ENCODE measurements around the gene GRIPAP1. TPM values are rescaled to one million over a fixed set of nuclear protein-coding genes. Genes with fewer than 3 reads are reported as not detected.

Gene GRIPAP1
- total and polyA plus RNA-seq, 2 donors (not counting 3 experiments of a cell fraction or from before 2014, with no cell fraction given): 25.3 to 49.4 TPM

- Histone ChIP-seq H2AFZ (ENCODE audit: low read depth, low read length) (no peak overlapping the region), H3K4me1 (ENCODE audit: control insufficient read depth, extremely low read depth, insufficient read depth, low read length) (peaks cover 33% of the 10 kb centered on the region), H3K79me2 (ENCODE audit: control insufficient read depth, insufficient read depth, low read length) (peaks cover 29% of the 10 kb centered on the region), H3K4me3 (replicated peaks in 1 of 3; ENCODE audit: insufficient read depth in 1 of 3, low read depth in 1 of 3, low read length in 3 of 3) (peak overlapping the region; percentile 66 to 86 (median 70)), H3K27ac (ENCODE audit: insufficient read depth, low read depth, low read length) (peak overlapping the region; percentile 86), H3K9ac (replicated peaks; ENCODE audit: extremely low read depth, insufficient read depth, low read length) (peak overlapping the region; percentile 80), H3K36me3 (ENCODE audit: control insufficient read depth in 2 of 2, extremely low read depth in 1 of 2, insufficient read depth in 2 of 2, low read length in 2 of 2) (peaks cover 3 to 8% of the 10 kb centered on the region in 2 experiments), H3K9me1 (replicated peaks; ENCODE audit: control insufficient read depth, extremely low read depth, insufficient read depth, low read length) (no peaks in the 10 kb centered on the region), H3K9me3 (replicated peaks; ENCODE audit: control insufficient read depth, insufficient read depth, low read length) (no peaks in the 10 kb centered on the region), H3K27me3 (ENCODE audit: control insufficient read depth in 2 of 2, insufficient read depth in 2 of 2, low read length in 2 of 2) (no peaks in the 10 kb centered on the region), H3K4me2 (ENCODE audit: insufficient read depth, low read length) (peak overlapping the region; percentile 61), H4K20me1 (replicated peaks; ENCODE audit: control insufficient read depth, extremely low read depth, insufficient read depth, low read length) (no peaks in the 10 kb centered on the region)
- TSS peak; percentile 60 for BruUV-seq (replicated peaks)
- FAIRE-seq: no peak
- no peak for DNase-seq (ENCODE audit: low read depth, low spot score)
- TF ChIP-seq POLR2AphosphoS5 (IDR thresholded peaks at IDR 0.05; ENCODE audit: insufficient read depth, low read depth, low read length) (no peak), EZH2 (IDR thresholded peaks at IDR 0.05; ENCODE audit: borderline replicate concordance, low read depth, low read length, severe bottlenecking) (no peak), CTCF (IDR thresholded peaks at IDR 0.05; ENCODE audit: extremely low read depth in 1 of 2, insufficient read depth in 1 of 2, low read depth in 1 of 2, low read length in 2 of 2) (no peak), MAX (IDR thresholded peaks at IDR 0.05; ENCODE audit: insufficient read depth, insufficient read length) (no peak), MYC (IDR thresholded peaks at IDR 0.05; ENCODE audit: low read depth, low read length) (no peak)
- CTCF ChIA-PET: interaction anchor here (1.6 to 3.3 kb wide), 3 partner anchors 20 to 71 kb away, joined by 5 to 17 read pairs (median 8); partner anchors contain the start of gene KCND1
- dilution Hi-C loops (cut with MboI; ENCODE audit: extremely low pct_ligation_motif_present, low sequenced_read_pairs): no loop called here
- POLR2A ChIA-PET: interaction anchor here (0.6 to 1.4 kb wide), 3 partner anchors 10 to 95 kb away, joined by 5 to 8 read pairs (median 5); no protein-coding TSS in a partner anchor
- intact Hi-C loops (cut with micrococcal nuclease): loop anchor here (1.0 to 5.0 kb wide), 9 partner anchors 30 to 242 kb away; partner anchors contain the start of gene MAGIX
Measured at GRCh38 chrX:49042581-49043219, 40.6 kb upstream of the GRIPAP1 start.

Measured in endothelial cell of umbilical vein (primary cell).